ENCODE data around the gene SLC35G3. TPM values are rescaled to one million over a fixed set of nuclear protein-coding genes. Genes with fewer than 3 reads are reported as not detected.

SLC35G3 gene
- total and polyA plus RNA-seq, 2 of the 13 experiments (the other 11 are each of a cell fraction or from before 2014, with no cell fraction given), result not detected

DNA sequence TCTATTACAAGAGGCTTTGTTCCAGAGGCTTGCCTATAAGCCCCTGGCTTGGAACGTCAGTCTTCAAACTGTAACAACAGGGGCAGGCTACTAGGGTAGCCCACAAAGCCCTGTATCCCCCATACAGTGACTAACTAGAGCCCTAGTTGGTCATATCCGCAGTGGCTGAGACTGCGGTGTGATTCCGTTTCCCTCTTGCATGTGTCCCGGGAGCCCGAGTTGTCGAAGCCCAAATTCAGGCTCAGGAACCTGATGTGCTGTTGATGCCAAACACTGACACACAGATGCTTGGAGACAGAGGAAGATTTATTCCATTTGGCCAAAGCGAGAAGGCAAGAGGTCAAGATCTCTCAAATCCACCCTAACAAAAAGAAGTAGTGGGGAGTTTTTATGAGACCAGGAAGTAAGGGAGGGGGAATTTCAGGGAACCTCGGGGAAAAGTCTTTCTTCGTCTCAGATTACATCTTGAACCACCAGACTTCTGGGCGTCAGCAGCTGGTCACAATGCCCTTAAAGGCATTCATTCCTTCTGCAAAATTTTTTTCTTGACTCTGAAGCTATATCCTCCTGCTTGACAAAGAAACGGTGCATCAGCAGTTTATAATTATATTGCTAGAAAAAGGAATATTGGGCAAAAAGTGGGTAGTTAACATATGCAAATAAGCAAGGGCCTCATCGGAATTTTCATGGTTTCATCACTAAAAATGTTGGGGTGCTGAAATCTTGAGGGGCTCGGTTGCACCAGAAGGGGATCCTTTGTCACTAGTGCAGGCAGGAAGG, 49.6 kb upstream of the SLC35G3 start (continued):
- no peak for TF ChIP-seq ZNF17 (CRISPR knock-in tag; IDR thresholded peaks at IDR 0.05)
- no peak for TF ChIP-seq ZNF292 (CRISPR knock-in tag; IDR thresholded peaks at IDR 0.05; ENCODE audit: borderline replicate concordance, low read depth)
- TF ChIP-seq SP4 (CRISPR knock-in tag; IDR thresholded peaks at IDR 0.05), result no peak
- TF ChIP-seq SMARCC2 (IDR thresholded peaks at IDR 0.05), result no peak
- TF ChIP-seq ISX (CRISPR knock-in tag; conservative IDR thresholded peaks at IDR 0.05), result no peak
- no peak for TF ChIP-seq KAT2B (IDR thresholded peaks at IDR 0.05; ENCODE audit: borderline replicate concordance, low read depth, low read length)
- no peak for TF ChIP-seq HES4 (CRISPR knock-in tag; IDR thresholded peaks at IDR 0.05; ENCODE audit: borderline replicate concordance)

DNA sequence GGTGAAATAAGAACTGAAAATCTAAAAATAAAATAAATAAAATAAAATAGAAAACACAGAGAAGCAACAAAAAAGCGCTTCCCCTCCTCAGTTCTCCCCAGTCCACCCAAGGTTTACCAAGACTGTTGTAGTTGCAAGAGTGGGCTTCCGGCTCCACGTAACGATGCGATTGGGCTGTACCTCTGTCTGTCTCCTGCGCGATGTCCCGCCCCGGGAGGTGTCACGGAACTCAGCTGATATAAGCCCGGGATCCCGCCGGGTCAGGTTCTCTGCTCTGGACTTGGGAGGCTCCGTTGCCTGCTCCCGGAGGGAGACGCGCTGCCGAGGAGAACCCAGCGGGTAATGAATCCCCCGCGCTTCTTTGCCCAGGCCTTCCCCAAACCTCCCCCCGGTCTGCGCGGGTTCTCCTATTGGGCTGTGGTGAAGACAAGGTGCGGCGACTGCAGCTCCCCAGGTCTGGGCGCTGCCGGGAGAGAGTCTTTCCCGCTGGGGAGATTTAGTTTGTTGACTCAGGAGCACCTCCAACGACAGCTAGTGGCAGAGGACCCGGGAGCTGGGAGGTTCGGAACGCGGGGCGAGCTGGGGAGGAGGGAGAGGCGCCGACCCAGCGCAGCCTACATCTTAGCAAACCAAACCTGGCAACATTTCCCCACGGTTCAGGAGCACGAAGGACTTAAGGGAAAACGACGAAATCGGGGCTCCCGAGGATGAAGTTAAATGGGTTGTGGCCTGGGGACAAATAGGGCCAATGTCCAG, 48.8 kb upstream of the SLC35G3 start, which contains the start of gene SLFN5:
TSS of gene SLFN5 (plus strand) at position 268 of the 756 bp plus-strand sequence. CDS start 15,619 bp downstream, outside the sequence.
- CTCF ChIA-PET (ENCODE audit: low intra/inter-chr PET ratio, low total read pairs), result no interaction called here
- Histone ChIP-seq H2AFZ (ENCODE audit: low read length) (no peak within 1 kb of the TSS), H3K27ac (ENCODE audit: extremely low read length, insufficient read depth, low read length) (no peak within 1 kb of the TSS), H3K4me1 (ENCODE audit: insufficient read depth, low read length) (peaks cover 9% of the 10 kb centered on the region), H3K9ac (ENCODE audit: insufficient read depth, low read depth, low read length) (peak within 1 kb of the TSS; percentile 25; the same call in 1 of the 2 replicates), H3K79me2 (ENCODE audit: insufficient read depth, low read length) (no peaks in the 10 kb centered on the region), H3K4me3 (replicated peaks in 1 of 3; ENCODE audit: insufficient read depth in 1 of 3, low read depth in 2 of 3, low read length in 3 of 3) (peak within 1 kb of the TSS; percentile 59 to 76 (median 69)), H3K36me3 (replicated peaks in 1 of 2; ENCODE audit: control insufficient read depth in 1 of 2, insufficient read depth in 2 of 2, low read length in 2 of 2) (no peaks in the 10 kb centered on the region), H4K20me1 (ENCODE audit: insufficient read depth, low read length) (no peaks in the 10 kb centered on the region), H3K27me3 (ENCODE audit: control insufficient read depth in 1 of 2, insufficient read depth in 2 of 2, low read length in 2 of 2) (peaks cover 0 to 12% of the 10 kb centered on the region in 2 experiments; a peak in 2 of 5 replicates), H3K4me2 (ENCODE audit: low read depth, low read length) (peak within 1 kb of the TSS; percentile 87), H3K9me3 (ENCODE audit: low read length) (no peaks in the 10 kb centered on the region)
- TSS peak; percentile 89 for BruUV-seq (replicated peaks)
- under 1% methylated on average over 17 of the region's 44 CpGs for WGBS (ENCODE audit: low lambda C conversion rate)
- in situ Hi-C loops (cut with HindIII; ENCODE audit: extremely low pct_ligation_motif_present, low pct_unique_long_range_greater_than_20kb) (no loop called here), intact Hi-C loops (cut with micrococcal nuclease; ENCODE audit: unreplicated experiment) (no loop called here)
- ATAC-seq, result peak; percentile 93
- POLR2A ChIA-PET, result interaction anchor here (1.2 kb wide), 1 partner anchor 336 kb away, joined by 5 read pairs; the partner anchor contains the start of gene PEX12
- no peak for FAIRE-seq
- peak; percentile 68 for DNase-seq (ENCODE audit: low spot score)
- TF ChIP-seq, protein P1, sequence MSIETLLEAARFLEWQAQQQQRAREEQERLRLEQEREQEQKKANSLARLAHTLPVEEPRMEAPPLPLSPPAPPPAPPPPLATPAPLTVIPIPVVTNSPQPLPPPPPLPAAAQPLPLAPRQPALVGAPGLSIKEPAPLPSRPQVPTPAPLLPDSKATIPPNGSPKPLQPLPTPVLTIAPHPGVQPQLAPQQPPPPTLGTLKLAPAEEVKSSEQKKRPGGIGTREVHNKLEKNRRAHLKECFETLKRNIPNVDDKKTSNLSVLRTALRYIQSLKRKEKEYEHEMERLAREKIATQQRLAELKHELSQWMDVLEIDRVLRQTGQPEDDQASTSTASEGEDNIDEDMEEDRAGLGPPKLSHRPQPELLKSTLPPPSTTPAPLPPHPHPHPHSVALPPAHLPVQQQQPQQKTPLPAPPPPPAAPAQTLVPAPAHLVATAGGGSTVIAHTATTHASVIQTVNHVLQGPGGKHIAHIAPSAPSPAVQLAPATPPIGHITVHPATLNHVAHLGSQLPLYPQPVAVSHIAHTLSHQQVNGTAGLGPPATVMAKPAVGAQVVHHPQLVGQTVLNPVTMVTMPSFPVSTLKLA (IDR thresholded peaks at IDR 0.05), result no peak
- TF ChIP-seq KMT2A (CRISPR knock-in tag; IDR thresholded peaks at IDR 0.05), result 0 out of 2 replicates have a peak, but pooled peaks have one; percentile 13
- TF ChIP-seq, protein P2, sequence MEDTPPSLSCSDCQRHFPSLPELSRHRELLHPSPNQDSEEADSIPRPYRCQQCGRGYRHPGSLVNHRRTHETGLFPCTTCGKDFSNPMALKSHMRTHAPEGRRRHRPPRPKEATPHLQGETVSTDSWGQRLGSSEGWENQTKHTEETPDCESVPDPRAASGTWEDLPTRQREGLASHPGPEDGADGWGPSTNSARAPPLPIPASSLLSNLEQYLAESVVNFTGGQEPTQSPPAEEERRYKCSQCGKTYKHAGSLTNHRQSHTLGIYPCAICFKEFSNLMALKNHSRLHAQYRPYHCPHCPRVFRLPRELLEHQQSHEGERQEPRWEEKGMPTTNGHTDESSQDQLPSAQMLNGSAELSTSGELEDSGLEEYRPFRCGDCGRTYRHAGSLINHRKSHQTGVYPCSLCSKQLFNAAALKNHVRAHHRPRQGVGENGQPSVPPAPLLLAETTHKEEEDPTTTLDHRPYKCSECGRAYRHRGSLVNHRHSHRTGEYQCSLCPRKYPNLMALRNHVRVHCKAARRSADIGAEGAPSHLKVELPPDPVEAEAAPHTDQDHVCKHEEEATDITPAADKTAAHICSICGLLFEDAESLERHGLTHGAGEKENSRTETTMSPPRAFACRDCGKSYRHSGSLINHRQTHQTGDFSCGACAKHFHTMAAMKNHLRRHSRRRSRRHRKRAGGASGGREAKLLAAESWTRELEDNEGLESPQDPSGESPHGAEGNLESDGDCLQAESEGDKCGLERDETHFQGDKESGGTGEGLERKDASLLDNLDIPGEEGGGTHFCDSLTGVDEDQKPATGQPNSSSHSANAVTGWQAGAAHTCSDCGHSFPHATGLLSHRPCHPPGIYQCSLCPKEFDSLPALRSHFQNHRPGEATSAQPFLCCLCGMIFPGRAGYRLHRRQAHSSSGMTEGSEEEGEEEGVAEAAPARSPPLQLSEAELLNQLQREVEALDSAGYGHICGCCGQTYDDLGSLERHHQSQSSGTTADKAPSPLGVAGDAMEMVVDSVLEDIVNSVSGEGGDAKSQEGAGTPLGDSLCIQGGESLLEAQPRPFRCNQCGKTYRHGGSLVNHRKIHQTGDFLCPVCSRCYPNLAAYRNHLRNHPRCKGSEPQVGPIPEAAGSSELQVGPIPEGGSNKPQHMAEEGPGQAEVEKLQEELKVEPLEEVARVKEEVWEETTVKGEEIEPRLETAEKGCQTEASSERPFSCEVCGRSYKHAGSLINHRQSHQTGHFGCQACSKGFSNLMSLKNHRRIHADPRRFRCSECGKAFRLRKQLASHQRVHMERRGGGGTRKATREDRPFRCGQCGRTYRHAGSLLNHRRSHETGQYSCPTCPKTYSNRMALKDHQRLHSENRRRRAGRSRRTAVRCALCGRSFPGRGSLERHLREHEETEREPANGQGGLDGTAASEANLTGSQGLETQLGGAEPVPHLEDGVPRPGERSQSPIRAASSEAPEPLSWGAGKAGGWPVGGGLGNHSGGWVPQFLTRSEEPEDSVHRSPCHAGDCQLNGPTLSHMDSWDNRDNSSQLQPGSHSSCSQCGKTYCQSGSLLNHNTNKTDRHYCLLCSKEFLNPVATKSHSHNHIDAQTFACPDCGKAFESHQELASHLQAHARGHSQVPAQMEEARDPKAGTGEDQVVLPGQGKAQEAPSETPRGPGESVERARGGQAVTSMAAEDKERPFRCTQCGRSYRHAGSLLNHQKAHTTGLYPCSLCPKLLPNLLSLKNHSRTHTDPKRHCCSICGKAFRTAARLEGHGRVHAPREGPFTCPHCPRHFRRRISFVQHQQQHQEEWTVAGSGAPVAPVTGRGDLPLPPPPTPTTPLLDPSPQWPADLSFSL (CRISPR knock-in tag; IDR thresholded peaks at IDR 0.05), result no peak
- TF ChIP-seq, protein P3, sequence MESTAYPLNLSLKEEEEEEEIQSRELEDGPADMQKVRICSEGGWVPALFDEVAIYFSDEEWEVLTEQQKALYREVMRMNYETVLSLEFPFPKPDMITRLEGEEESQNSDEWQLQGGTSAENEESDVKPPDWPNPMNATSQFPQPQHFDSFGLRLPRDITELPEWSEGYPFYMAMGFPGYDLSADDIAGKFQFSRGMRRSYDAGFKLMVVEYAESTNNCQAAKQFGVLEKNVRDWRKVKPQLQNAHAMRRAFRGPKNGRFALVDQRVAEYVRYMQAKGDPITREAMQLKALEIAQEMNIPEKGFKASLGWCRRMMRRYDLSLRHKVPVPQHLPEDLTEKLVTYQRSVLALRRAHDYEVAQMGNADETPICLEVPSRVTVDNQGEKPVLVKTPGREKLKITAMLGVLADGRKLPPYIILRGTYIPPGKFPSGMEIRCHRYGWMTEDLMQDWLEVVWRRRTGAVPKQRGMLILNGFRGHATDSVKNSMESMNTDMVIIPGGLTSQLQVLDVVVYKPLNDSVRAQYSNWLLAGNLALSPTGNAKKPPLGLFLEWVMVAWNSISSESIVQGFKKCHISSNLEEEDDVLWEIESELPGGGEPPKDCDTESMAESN (CRISPR knock-in tag; conservative IDR thresholded peaks at IDR 0.05), result no peak
